T-cell (primary cell): ENCODE data around the gene CRIP1. TPM values are rescaled to one million over a fixed set of nuclear protein-coding genes. Genes with fewer than 3 reads are reported as not detected.

Experiments
- ATAC-seq, 4 experiments: fragments of 200-7000 bp in 3 of 4; fragments of 150-1000 bp in 1 of 4; cut with Tn5 transposase; replicated peaks in 1 of 4; 1 replicate in 3 of 4; 2 replicates in 1 of 4; pipeline ENCODE4 v1.10.0; 2021; ENCODE audit warnings: moderate library complexity in 3 of 4, mild to moderate bottlenecking in 2 of 4, moderate number of reproducible peaks in 1 of 4
- CTCF ChIA-PET, 2 donors: fragments of 300-600 bp; sonication (Branson Sonifier 250); formaldehyde crosslinking; loops; one replicate each; lab custom pipeline; 2022; ENCODE audit warnings: antibody characterized with exemption in 2 of 2; lab: Charles Lee
- POLR2A ChIA-PET, 2 donors: fragments of 300-600 bp; sonication (Branson Sonifier 250); formaldehyde crosslinking; loops; one replicate each; lab custom pipeline; 2022; ENCODE audit warnings: antibody characterized with exemption in 2 of 2; lab: Charles Lee
- DNase-seq, 35 experiments: peaks; one replicate each; pipeline versions ENCODE4 v3.0.0 to v3.0.0-alpha.2; 2013 to 2023
- H3K27ac ChIP-seq: one replicate; pipeline ENCODE4 v1.5.1; 2013; ENCODE audit warnings: low read length
- H3K27me3 ChIP-seq, 2 experiments: replicated peaks in 1 of 2; 1 replicate in 1 of 2; 2 replicates in 1 of 2; pipeline versions ENCODE4 v1.6.1 to v1.7.0; 2013; ENCODE audit warnings: low read length in 1 of 2, mixed read lengths in 1 of 2; ENCODE audit not compliant: control insufficient read depth in 2 of 2, insufficient read depth in 2 of 2; ENCODE audit errors: extremely low read depth in 1 of 2
- H3K36me3 ChIP-seq, 2 donors: 1 replicate in 1 of 2; 2 replicates in 1 of 2; pipeline versions ENCODE4 v1.6.1 to v1.7.0; 2013; ENCODE audit warnings: low read length in 1 of 2; ENCODE audit not compliant: control insufficient read depth in 2 of 2, insufficient read depth in 1 of 2; ENCODE audit errors: extremely low read depth in 1 of 2
- H3K4me1 ChIP-seq, 2 experiments: 1 replicate in 1 of 2; 2 replicates in 1 of 2; pipeline versions ENCODE4 v1.6.1 to v1.7.0; 2013; ENCODE audit warnings: low read length in 2 of 2, mixed read lengths in 1 of 2; ENCODE audit not compliant: insufficient read depth in 2 of 2, control insufficient read depth in 1 of 2; ENCODE audit errors: extremely low read depth in 1 of 2
- H3K4me3 ChIP-seq, 2 donors: 1 replicate in 1 of 2; 2 replicates in 1 of 2; pipeline versions ENCODE4 v1.5.1 to v1.7.0; 2013; ENCODE audit warnings: mild to moderate bottlenecking in 2 of 2, low read length in 1 of 2, moderate library complexity in 1 of 2; ENCODE audit not compliant: control insufficient read depth in 1 of 2; ENCODE audit errors: extremely low read depth in 1 of 2
- H3K9me3 ChIP-seq: 2 replicates; pipeline ENCODE4 v1.7.0; 2013
- H3K27ac Mint-ChIP-seq, 2 donors: one replicate each; pipeline ENCODE4 v1.8.0; 2020 to 2021; ENCODE audit warnings: mild to moderate bottlenecking in 2 of 2, mixed read lengths in 2 of 2
- H3K27me3 Mint-ChIP-seq, 2 donors: one replicate each; pipeline ENCODE4 v1.8.0; 2021 to 2022; ENCODE audit warnings: mixed read lengths in 2 of 2
- H3K36me3 Mint-ChIP-seq: one replicate; pipeline ENCODE4 v1.8.0; 2021; ENCODE audit warnings: mixed read lengths
- H3K4me1 Mint-ChIP-seq, 3 donors: one replicate each; pipeline ENCODE4 v1.8.0; 2020 to 2022; ENCODE audit warnings: mixed read lengths in 3 of 3, mild to moderate bottlenecking in 1 of 3
- H3K4me3 Mint-ChIP-seq, 3 donors: one replicate each; pipeline ENCODE4 v1.8.0; 2020 to 2022; ENCODE audit warnings: mild to moderate bottlenecking in 3 of 3, mixed read lengths in 3 of 3, moderate library complexity in 3 of 3
- H3K9me3 Mint-ChIP-seq, 3 donors: one replicate each; pipeline ENCODE4 v1.8.0; 2020 to 2022; ENCODE audit warnings: mixed read lengths in 3 of 3
- WGBS: methylation state at CpG from one replicate; pipeline ENCODE4 v1.1.5; 2013; ENCODE audit warnings: missing lambda C conversion rate; ENCODE audit not compliant: insufficient coverage; 5-methylcytosine and 5-hydroxymethylcytosine counted together
- total RNA-seq, 35 experiments: library from RNA in 6 of 35; stranded (reverse) in 6 of 35; fragments of 120-200 nt in 1 of 35; gene quantifications; one replicate each; pipeline versions ENCODE4 v1.2.1 to v1.2.4 and lab custom pipeline; 2013 to 2026

The CRIP1 gene
- total RNA-seq, 5 donors from 2014 or later (not counting 1 experiment from before 2014, with no cell fraction given), result 224 to 477 (median 329) TPM

- Histone ChIP-seq H3K4me1 (no peaks in the 10 kb centered on the region), H3K4me3 (no peak overlapping the region), H3K9me3 (no peaks in the 10 kb centered on the region), H3K27me3 (peaks cover 0 to 39% of the 10 kb centered on the region in 2 experiments), H3K27ac (no peak overlapping the region), H3K36me3 (no peaks in the 10 kb centered on the region)
- DNase-seq, result no peak
- ChIA-PET CTCF (no interaction called here), POLR2A (no interaction called here)
- WGBS, result 51% methylated on average over 5 of the region's 5 CpGs
- H3K4me3 Mint-ChIP-seq, result no peak overlapping the region
- no peaks in the 10 kb centered on the region for H3K9me3 Mint-ChIP-seq
- no peak overlapping the region for H3K27ac Mint-ChIP-seq
- no peak for ATAC-seq
- H3K27me3 Mint-ChIP-seq, result peaks cover 36 to 39% of the 10 kb centered on the region in 2 donors
- no peaks in the 10 kb centered on the region for H3K36me3 Mint-ChIP-seq
- no peaks in the 10 kb centered on the region for H3K4me1 Mint-ChIP-seq
Observed at GRCh38 chr14:105517096-105517495, 30.4 kb downstream of the CRIP1 start.

- Mint-ChIP-seq H3K4me1 (no peaks in the 10 kb centered on the region), H3K4me3 (no peak overlapping the region), H3K27me3 (peaks cover 17 to 31% of the 10 kb centered on the region in 2 donors), H3K36me3 (no peaks in the 10 kb centered on the region), H3K9me3 (no peaks in the 10 kb centered on the region), H3K27ac (no peak overlapping the region)
- ATAC-seq, result no peak
- Histone ChIP-seq H3K4me1 (no peaks in the 10 kb centered on the region), H3K36me3 (no peaks in the 10 kb centered on the region), H3K27ac (no peak overlapping the region), H3K4me3 (no peak overlapping the region), H3K27me3 (peaks cover 0 to 21% of the 10 kb centered on the region in 2 experiments), H3K9me3 (no peaks in the 10 kb centered on the region)
- 75% methylated on average over 10 of the region's 14 CpGs for WGBS
- POLR2A ChIA-PET, result no interaction called here
- no peak for DNase-seq
- CTCF ChIA-PET, result interaction anchor here in 1 of 2 donors (0.7 kb wide), 2 partner anchors 116 to 1375 kb away, joined by 3 to 4 read pairs; no protein-coding TSS in a partner anchor
Observed at GRCh38 chr14:105519946-105520698, 33.4 kb downstream of the CRIP1 start.

DNA sequence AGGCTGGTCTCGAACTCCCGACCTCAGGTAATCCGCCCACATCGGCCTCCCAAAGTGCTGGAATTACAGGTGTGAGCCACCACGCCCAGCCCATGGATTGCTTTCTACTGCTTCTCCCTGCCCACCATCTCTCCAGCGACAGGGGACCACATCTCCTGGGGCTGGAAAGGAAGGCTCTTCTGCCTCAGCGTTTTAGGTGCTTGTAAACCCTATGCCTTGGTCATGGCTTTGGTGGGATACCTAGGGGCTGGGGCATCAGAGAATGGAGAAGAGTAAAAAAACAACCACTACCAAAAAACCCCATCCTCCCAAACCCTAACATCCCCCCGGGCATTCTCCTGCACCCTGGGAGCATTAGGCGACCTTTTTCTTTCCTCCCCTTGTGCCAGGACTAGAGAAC, 38.6 kb downstream of the CRIP1 start:
- 86% methylated on average over 5 of the region's 9 CpGs for WGBS

DNA sequence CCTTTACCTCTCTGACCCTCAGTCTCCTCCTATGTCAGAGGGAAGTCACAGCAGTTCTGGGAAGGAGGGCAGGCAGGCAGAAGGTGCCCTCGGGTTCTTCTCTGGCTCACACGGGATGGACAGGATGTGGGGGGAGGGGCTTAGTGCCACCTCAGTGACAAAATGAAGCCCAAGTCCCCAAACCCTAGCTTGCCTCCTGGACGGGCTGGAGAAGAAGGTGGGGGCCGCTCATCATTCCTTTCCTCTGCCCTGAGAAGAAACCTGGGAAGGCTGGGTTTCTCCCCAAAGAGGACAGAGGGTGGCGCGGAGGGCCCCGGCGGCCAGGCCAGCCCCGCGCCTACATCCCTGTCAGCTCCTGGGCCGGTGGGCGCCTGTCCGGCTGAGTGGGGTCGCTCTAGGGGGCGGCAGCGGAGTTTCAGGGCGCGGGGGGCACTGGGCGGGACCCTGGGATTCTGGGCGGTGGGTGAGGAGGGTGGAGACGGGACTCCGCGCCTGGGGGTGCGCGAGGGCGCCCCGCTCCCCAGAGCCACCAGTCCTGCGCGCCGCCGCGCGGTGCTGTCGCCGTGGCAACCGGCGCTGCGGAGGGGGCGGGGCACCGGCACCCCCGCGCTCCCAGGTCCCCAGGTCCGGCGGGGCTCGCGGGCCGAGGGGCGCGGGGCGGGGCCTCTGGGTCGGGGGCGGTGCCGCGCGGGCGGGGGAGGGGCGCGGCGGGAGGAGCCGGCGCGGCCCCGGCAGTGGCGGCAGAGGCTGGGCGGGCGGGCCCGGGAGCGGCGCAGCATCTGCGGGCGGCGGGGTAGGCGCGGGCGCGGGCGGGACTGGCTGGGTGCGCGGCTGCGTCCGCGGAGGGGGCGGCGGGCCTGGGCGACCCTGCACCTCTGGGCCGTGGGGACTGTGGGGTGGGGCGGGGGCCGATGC, 39.4 kb downstream of the CRIP1 start, which contains the start of gene TMEM121:
TMEM121 (plus strand) TSS at position 723 of the 915 bp plus-strand sequence. CDS start 2,252 bp downstream, outside the sequence.
- ChIA-PET POLR2A (no interaction called here), CTCF (no interaction called here)
- no peaks in the 10 kb centered on the region for H3K9me3 Mint-ChIP-seq
- H3K36me3 Mint-ChIP-seq, result no peaks in the 10 kb centered on the region
- peaks cover 5 to 10% of the 10 kb centered on the region in 2 donors for H3K27me3 Mint-ChIP-seq
- DNase-seq (peak in 7 of 35 experiments; percentile 18 to 59 (median 33)), ATAC-seq (peak; percentile 15 to 38 (median 22))
- H3K27me3 ChIP-seq, result peaks cover 0 to 50% of the 10 kb centered on the region in 2 experiments
- 2% methylated on average over 74 of the region's 88 CpGs for WGBS
- peaks cover 16 to 45% of the 10 kb centered on the region in 2 experiments for H3K4me1 ChIP-seq
- peak within 1 kb of the TSS in 1 of 2 donors; percentile 43 for H3K27ac Mint-ChIP-seq
- H3K4me3 Mint-ChIP-seq, result peak within 1 kb of the TSS; percentile 61 to 83 (median 70)
- no peaks in the 10 kb centered on the region for H3K36me3 ChIP-seq
- no peak within 1 kb of the TSS for H3K27ac ChIP-seq
- no peaks in the 10 kb centered on the region for H3K9me3 ChIP-seq
- H3K4me1 Mint-ChIP-seq, result peaks cover 10 to 27% (median 15%) of the 10 kb centered on the region in 3 donors
- peak within 1 kb of the TSS; percentile 31 to 51 for H3K4me3 ChIP-seq

More for the DNA sequence above, 38.6 kb downstream of the CRIP1 start:
- Histone ChIP-seq H3K36me3 (no peaks in the 10 kb centered on the region), H3K27me3 (peaks cover 0 to 42% of the 10 kb centered on the region in 2 experiments), H3K27ac (no peak overlapping the region), H3K4me3 (no peak overlapping the region), H3K4me1 (peaks cover 16 to 39% of the 10 kb centered on the region in 2 experiments), H3K9me3 (no peaks in the 10 kb centered on the region)
- Mint-ChIP-seq H3K9me3 (no peaks in the 10 kb centered on the region), H3K36me3 (no peaks in the 10 kb centered on the region), H3K4me3 (peak overlapping the region; percentile 49 to 61 (median 51)), H3K27me3 (peaks cover 5 to 6% of the 10 kb centered on the region in 2 donors), H3K27ac (no peak overlapping the region), H3K4me1 (peaks cover 10 to 22% (median 15%) of the 10 kb centered on the region in 3 donors)
- ChIA-PET POLR2A (no interaction called here), CTCF (no interaction called here)
- DNase-seq, result no peak
- ATAC-seq, result no peak

DNA sequence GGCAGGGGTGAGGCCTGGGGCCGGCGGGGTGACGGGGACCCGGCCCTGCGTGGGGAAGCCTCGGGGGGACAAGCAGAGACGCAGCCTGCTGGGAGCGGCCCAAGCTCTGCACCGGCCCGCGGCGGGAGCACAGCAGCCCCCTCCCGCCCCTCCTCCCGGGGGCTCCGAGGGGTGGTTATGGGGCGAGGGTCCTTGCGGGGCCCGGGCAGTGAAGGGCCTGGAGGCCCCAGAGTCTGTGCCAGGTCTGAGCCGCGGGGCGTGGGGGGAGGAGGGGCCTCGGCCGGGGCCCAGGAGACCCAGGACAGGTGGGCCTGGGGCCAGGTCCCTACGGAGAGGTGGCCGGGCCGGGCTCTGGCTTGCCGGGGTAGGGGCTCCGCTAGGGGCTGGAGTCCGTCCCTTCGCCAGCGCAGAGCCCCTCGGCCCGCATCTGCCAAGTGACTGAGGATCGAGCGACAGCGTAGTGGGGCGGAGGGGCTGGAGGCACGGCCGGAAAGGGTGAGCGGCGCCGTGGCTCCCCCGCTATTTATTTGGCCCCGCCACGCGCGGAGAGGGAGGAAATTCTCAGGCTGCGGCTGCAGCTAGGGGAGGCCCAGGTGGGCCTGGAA, 40.2 kb downstream of the CRIP1 start:
- H3K27me3 Mint-ChIP-seq, result peaks cover 1 to 8% of the 10 kb centered on the region in 2 donors
- ChIA-PET POLR2A (no interaction called here), CTCF (no interaction called here)
- peak overlapping the region; percentile 31 to 51 for H3K4me3 ChIP-seq
- H3K27ac ChIP-seq, result no peak overlapping the region
- H3K4me1 ChIP-seq, result peaks cover 16 to 45% of the 10 kb centered on the region in 2 experiments
- ATAC-seq (no peak), DNase-seq (no peak)
- no peaks in the 10 kb centered on the region for H3K9me3 Mint-ChIP-seq
- no peaks in the 10 kb centered on the region for H3K36me3 Mint-ChIP-seq
- no peaks in the 10 kb centered on the region for H3K36me3 ChIP-seq
- no peaks in the 10 kb centered on the region for H3K9me3 ChIP-seq
- WGBS, result 7% methylated on average over 34 of the region's 48 CpGs
- H3K27ac Mint-ChIP-seq, result peak overlapping the region in 1 of 2 donors; percentile 43
- H3K27me3 ChIP-seq, result peaks cover 0 to 55% of the 10 kb centered on the region in 2 experiments
- peak overlapping the region; percentile 61 to 83 (median 70) for H3K4me3 Mint-ChIP-seq
- H3K4me1 Mint-ChIP-seq, result peaks cover 10 to 30% (median 15%) of the 10 kb centered on the region in 3 donors
